KG1 (cell line): Measurements from ENCODE around the gene BRINP2.

Source experiments
- DNase-seq: peaks from one replicate; lab custom pipeline; 2025; lab: John Stamatoyannopoulos, UW

BRINP2 gene

DNA sequence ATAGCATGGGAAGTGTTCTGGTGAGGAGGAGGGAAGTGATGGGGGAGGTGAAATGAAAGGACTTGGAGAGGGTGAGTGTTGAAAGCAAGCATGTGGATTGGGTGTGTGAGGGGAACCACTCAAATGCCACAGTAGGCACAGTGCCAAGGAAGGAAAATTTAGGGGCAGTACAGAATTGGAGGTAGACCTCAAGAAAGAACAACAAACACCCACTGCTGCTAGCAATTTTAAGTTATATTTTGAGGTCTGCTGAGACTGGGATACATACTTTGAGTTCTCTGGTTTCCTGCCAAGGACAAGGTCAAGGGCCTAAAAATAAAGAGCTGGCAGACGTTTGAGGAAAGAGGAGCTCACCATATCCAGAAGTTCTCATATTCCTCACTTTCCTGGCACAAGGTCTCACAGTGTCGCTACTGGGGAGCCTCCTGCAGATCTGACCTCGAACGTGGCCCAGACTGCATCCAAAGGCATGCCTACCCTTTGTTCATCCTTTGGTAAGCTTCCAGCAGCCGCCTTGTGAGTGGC lies 104.0 kb downstream of the BRINP2 start:
- no peak for DNase-seq

- no peak for DNase-seq
These were observed 105.0 kb downstream of the BRINP2 start for GRCh38 chr1:177275736-177276135.

GRCh38 chr1:177278626-177279390 lies 108.0 kb downstream of the BRINP2 start:
- no peak for DNase-seq

DNA sequence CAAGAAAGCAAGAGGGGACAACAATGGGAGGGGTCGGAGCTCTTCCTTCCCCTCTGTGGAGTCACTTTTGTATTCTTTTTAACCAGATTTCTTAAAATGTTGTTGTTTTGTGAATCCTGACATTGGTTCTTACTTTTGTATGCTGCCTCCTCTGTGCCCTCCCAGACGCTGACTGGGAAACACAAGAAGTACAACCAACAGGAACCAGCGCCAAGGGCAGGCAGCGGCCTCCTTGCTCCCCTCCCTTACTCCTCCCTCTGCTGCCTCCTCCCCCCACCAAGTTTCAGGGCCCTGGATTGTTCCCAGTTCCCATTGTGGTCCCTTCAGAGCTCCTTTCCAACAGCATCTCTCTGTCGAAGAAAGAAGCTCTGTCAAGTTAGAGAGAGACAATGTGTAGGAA lies 111.1 kb downstream of the BRINP2 start:
- DNase-seq: no peak

- DNase-seq: no peak
These were observed 112.2 kb downstream of the BRINP2 start for GRCh38 chr1:177282976-177283375.

- no peak for DNase-seq
These were observed 112.6 kb downstream of the BRINP2 start for GRCh38 chr1:177283380-177283779.

- DNase-seq: no peak
These were observed 115.6 kb downstream of the BRINP2 start for GRCh38 chr1:177286396-177286795.

DNA sequence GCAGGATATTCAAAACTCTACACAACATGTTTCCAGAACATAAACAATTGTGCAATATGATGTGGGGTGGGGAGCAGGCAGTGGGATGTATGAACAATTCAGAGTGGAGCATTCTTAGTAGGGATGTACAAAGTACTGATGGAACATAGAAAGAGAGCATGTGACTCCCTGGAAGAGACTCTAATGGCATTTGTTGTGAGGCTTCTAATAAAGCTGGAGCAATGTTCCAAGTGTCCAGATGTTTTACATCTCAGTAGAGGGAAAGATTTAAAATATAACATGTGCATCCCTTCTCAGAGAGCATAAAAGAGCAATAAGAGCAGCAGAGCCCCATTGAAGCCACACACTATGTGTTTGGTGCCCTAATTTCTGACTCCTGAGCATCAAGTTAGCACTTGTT lies 116.5 kb downstream of the BRINP2 start:
- DNase-seq: no peak

DNA sequence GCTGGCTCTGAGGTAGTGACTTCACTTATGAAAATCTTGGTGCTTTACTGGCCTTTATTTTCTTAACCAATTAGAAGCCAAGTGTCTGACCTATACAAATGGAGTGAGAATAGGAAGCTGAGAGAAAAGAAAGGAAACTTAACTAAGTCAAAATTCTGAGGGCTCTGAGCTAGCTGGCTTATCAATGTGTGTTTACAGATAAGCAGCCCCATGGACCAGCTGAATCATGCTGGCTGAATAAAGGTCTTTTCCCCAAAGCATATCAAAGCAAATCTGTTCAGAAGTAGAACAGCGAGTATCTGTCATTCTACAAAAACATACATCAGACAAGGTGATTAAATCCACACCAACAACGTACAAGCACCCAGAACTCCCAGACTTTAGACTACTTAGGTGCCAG lies 117.2 kb downstream of the BRINP2 start:
- no peak for DNase-seq

DNA sequence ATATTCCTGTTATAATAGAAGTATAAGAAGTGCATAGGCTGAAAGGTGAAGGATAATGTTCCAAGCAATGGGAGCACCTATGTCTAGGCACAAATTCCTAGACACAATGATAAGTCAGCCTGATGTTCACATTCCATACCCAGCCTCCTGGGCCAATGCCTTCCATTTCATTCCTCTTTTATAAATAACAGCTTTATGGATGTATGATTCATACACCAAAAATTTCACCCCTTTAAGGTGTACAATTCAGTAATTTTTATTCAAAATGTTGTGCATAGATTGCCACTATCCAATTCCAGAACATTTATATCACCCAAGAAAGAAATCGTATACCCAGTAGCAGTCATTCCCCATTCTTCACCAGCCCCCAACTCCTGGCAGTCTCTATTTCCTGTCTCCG lies 118.8 kb downstream of the BRINP2 start:
- no peak for DNase-seq

- no peak for DNase-seq
These were observed 129.7 kb downstream of the BRINP2 start for GRCh38 chr1:177300431-177300830.

- DNase-seq: no peak
These were observed 130.8 kb downstream of the BRINP2 start for GRCh38 chr1:177301425-177302124.

DNA sequence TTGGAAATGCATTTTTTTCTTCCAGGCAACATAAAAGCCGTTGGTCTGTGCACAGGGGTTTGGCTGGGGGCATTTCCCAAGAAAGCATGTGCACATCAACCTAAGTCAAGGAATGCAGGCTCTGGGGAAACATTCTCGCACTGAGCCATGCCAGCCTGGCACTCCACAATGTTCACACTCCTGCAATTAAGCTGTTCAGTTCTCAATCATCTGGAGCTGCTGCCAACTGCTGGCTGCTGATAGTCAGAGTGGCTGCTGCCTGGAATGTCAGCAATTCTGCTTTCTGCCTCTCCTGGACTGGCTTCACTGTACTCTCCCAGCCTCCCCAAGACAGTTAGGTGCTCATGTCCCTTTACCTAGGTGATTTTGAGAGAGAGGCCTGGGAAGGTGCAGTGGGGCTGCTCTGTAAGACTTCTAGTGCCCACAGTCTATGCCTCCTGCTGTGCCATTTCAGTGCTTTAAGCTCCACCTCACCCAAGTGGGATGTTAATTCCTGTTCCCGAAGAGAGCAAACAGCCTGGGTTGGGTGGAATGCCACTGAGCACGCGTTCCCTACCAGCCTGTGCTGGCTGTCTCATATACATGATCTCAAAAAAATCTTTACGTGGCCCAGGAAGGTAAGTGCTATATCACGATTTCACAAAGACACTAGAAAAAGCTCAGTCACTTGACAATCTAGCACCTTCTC lies 131.7 kb downstream of the BRINP2 start:
- no peak for DNase-seq

DNA sequence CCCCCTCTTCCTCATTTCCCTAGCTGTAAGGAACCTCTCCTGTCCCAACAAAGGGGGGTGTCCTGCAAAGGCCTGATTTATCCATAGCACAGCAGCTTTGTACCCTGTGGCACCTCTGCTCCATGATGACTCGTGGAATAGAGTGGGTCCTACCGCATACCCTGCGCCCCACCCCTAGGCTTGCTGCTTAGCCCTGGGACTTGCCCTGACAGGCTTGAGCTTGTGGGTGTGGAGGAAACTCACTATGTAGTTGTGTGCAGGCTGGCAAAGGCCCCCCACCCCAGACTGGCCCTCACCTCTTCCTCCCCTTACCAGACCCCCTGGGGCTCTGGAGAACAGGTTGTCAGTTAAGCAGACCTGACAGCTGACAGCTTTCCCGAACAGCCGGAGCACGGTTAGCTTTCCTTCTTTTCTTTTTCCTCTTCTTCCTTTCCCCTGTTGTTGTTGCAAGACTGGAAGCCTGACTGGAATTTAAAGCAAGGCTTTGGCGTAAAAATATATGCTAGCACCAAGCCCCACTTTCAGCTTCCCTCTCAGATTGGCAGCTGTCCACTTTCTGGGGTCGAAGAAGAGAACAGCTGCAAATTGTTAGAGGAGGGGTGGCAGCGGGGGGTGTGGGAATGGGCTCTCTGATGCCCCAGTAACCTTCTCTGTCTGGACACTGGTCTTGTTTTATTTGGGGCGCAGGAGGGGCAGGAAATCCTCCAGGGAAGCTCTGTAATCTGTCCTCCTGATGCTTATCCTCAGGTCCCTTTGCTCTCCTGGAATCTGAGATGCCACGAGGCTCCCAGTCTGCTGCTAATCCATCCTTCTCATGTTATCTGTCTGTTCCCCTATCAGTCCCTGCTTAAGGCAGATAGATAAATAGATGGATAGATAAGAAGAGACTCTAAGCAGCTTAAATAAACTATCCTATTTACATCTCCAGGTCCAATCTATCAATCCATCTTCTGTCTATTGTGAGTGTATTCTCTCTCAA lies 134.6 kb downstream of the BRINP2 start:
- no peak for DNase-seq

DNA sequence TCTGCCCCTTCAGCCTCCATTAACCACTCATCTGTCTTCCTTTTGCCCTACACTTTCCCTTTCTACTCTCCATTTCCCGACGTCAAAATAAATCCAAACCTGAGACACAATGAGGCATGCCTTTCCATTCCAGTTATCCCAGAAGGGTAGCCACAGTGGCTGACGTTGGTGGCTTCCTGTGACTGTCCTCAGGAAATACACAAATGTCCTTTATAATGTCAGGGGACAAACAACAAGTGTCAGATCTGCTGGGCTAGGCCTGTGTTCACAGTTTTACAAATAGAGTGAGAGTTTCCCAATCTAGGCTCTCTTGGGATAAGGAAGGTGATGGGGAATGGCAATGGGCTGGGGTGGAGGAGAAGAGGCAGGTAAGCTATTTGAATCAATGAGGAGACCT lies 135.3 kb downstream of the BRINP2 start:
- DNase-seq: no peak

- no peak for DNase-seq
These were observed 136.2 kb downstream of the BRINP2 start for GRCh38 chr1:177306981-177307380.

DNA sequence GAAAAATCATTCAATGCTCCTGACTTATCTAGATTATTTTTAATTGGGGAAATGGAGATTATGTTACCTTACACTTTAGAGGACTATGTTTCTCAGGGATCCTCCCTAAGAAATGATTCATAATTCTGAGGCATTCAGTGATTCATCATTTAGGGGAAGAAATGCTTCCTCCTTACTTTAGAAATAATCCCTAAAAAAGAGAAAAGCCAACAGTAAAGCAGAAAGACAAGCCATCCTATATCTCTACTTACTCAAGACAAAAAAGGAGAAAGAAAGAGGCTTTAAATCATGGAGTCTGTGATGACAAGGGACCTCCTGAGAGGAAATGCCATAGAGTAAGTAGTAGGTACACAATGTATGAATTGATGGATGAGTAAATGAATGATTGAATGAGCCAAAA lies 137.0 kb downstream of the BRINP2 start:
- no peak for DNase-seq

- no peak for DNase-seq
These were observed 139.1 kb downstream of the BRINP2 start for GRCh38 chr1:177309880-177310279.

DNA sequence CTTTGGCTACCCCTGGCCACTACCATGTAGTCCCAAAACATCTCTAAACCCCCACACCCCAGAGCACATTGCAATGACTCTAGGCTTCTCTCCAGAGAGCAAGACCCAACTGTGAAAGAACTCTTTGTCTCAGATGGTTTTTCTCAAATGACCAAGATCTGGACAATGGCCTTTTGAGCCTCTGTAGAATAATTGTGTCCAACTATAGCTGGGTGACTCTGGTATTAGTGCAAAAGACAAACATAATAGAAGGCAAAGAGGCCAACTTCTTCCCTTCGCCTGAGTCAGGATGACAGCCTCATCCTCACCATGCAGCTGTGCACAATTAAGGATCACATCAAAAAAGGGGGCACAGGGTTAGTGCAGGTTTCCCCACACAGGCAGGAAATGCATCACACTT lies 139.6 kb downstream of the BRINP2 start:
- no peak for DNase-seq

- no peak for DNase-seq
These were observed 140.4 kb downstream of the BRINP2 start for GRCh38 chr1:177311111-177311510.

DNA sequence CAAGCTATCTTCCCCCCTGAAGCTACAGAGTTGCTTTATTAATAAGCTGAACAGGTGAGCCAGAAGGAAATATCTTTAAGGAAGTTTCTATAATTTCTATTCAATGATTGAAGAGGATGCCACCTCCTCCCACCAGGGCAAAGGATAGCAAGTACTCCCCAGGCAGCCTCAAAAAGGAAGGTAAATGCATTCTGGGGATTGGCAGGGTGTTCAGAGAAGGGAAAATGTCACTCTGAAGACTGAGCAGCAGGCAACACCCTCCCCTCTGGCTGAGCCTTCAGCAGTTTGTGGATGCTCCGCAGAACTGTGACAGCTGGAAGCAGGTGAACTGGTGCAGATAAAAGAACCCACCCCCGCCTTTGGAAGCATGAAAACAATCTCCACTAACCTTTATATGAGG lies 140.8 kb downstream of the BRINP2 start:
- no peak for DNase-seq

- no peak for DNase-seq
These were observed 144.5 kb downstream of the BRINP2 start for GRCh38 chr1:177315261-177315660.
